ENCODE measurements around the gene BPIFB2.

The BPIFB2 gene

GRCh38 chr20:33020278-33021161, 13.0 kb downstream of the BPIFB2 start:
- DNase-seq (ENCODE audit: low read depth in 3 of 3), result no peak

- no peak for DNase-seq (ENCODE audit: low read depth in 3 of 3)
Measured at GRCh38 chr20:33021879-33022278, 14.4 kb downstream of the BPIFB2 start.

- DNase-seq (ENCODE audit: low read depth in 3 of 3), result no peak
Measured at GRCh38 chr20:33022289-33022688, 14.8 kb downstream of the BPIFB2 start.

- DNase-seq (ENCODE audit: low read depth in 3 of 3), result no peak
Measured at GRCh38 chr20:33022694-33023438, 15.4 kb downstream of the BPIFB2 start.

- DNase-seq (ENCODE audit: low read depth in 3 of 3), result no peak
Measured at GRCh38 chr20:33023439-33024242, 16.1 kb downstream of the BPIFB2 start.

- no peak for DNase-seq (ENCODE audit: low read depth in 3 of 3)
Measured at GRCh38 chr20:33024243-33024560, 16.7 kb downstream of the BPIFB2 start.

GRCh38 chr20:33024609-33025317, 17.3 kb downstream of the BPIFB2 start:
- DNase-seq (ENCODE audit: low read depth in 3 of 3), result no peak

- no peak for DNase-seq (ENCODE audit: low read depth in 3 of 3)
Measured at GRCh38 chr20:33025318-33025876, 17.9 kb downstream of the BPIFB2 start.

- no peak for DNase-seq (ENCODE audit: low read depth in 3 of 3)
Measured at GRCh38 chr20:33026072-33026778, 18.7 kb downstream of the BPIFB2 start.

GRCh38 chr20:33026779-33027759, 19.6 kb downstream of the BPIFB2 start:
- DNase-seq (ENCODE audit: low read depth in 3 of 3), result no peak

- no peak for DNase-seq (ENCODE audit: low read depth in 3 of 3)
Measured at GRCh38 chr20:33027769-33028751, 20.6 kb downstream of the BPIFB2 start.

GRCh38 chr20:33028875-33029274, 21.4 kb downstream of the BPIFB2 start:
- no peak for DNase-seq (ENCODE audit: low read depth in 3 of 3)

GRCh38 chr20:33030076-33030475, 22.6 kb downstream of the BPIFB2 start:
- DNase-seq (ENCODE audit: low read depth in 3 of 3), result no peak

- no peak for DNase-seq (ENCODE audit: low read depth in 3 of 3)
Measured at GRCh38 chr20:33030569-33030968, 23.1 kb downstream of the BPIFB2 start.

- DNase-seq (ENCODE audit: low read depth in 3 of 3), result no peak
Measured at GRCh38 chr20:33031531-33031930, 24.0 kb downstream of the BPIFB2 start, which contains the start of gene BPIFB6. Gene BPIFB6 (plus strand): TSS chr20:33031648. CDS start chr20:33031648, 0 bp downstream.

- DNase-seq (ENCODE audit: low read depth in 3 of 3), result no peak
Measured at GRCh38 chr20:33032555-33032954, 25.1 kb downstream of the BPIFB2 start.

- no peak for DNase-seq (ENCODE audit: low read depth in 3 of 3)
Measured at GRCh38 chr20:33033381-33033780, 25.9 kb downstream of the BPIFB2 start.

GRCh38 chr20:33034115-33034514, 26.6 kb downstream of the BPIFB2 start:
- DNase-seq (ENCODE audit: low read depth in 3 of 3), result no peak
